COR-L47 (cell line): ENCODE results near the gene P4HA1.

Source experiments
- DNase-seq: peaks from one replicate; lab custom pipeline; 2025; lab: John Stamatoyannopoulos, UW

The P4HA1 gene

DNA sequence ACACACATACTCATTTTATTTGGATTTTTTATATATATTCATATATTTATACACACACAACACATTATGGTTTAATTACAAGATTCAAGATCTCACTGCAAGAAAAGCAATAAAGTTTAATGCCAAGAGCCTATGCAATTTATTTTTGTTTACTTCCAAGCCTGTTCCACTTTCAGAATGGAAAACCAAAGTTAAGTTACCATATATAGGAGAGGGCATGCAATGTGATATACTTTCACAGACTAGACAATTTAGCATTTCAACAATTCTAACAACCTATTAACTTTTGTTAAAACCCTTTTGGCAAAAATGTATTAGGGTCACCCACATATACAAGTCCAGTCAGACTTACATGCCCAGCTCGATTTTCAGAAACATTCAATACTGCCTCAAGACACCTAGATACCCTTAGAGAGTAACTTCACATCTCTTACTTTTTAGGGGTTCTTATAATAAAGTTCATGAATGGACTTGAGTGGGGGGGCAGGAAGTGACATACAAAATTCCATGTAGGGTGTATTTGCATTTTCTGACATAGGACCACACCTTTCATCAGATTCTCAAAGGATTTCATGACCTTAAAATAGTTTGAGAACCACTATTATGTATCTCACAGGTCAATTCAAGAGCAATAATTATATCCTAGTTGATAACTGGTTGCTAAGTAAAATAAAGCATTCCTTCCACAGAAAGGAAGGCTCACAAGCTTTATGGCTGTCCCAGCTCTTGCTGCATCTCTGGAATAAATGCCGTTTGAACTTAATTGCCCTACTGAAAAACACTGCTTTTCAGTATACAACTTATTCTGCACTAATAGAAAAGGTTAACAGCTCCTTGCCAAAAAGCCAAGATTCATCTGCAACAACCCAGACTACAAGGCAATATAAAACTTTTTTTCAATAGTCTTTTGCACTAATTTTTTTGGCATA, 2.5 kb downstream of the P4HA1 start:
- no peak for DNase-seq

DNA sequence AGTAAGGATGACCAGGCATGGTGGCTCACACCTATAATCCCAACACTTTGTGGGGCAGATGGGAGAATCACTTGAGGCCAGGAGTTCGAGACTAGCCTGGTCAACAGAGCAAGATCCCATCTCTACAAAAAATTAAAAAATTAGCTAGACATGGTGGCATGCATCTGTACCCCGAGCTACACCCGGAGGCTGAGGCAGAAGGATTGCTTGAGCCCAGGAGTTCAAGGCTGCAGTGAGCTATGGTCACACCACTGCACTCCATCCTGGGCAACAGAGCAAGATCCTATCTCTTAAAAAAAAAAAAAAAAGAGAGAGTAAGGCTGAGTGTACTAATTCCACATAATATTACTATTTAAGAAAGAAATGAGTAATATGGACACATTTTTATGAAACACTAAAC, 3.8 kb downstream of the P4HA1 start:
- DNase-seq, result no peak

DNA sequence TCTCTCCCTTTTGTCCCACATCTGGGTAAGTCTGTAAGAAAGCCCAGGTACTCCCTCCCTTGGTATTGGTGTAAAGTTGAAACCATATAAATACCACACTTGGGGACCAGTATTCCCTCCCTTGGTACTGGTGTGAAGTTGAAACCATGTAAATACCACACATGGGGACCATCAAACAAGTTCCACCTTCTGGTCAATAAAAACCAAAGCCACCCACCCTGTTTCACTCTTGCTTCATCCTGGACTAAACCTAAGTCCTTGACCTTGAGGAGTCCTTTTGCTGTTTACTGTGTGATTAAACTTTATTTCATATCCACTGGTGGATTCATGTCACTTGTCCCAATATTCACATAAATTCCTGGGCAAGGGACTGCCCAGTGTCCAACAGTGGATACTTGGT, 8.4 kb downstream of the P4HA1 start:
- no peak for DNase-seq

DNA sequence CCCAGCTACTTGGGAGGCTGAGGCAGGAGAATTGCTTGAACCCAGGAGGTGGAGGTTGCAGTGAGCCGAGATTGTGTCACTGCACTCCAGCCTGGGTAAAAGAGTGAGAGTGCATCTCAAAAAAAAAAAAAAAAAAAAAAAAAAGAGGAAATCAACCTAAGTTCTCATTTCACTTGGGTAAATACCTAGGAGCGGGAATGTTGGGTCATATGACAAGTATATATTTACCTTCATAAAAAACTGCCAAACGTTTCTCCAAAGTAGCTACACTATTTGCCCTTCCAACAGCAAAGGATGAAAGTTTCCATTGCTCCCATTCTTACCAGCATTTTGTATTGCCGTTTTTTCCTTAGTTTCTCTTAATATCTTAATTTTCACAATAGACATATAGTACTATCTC, 9.8 kb downstream of the P4HA1 start:
- no peak for DNase-seq

DNA sequence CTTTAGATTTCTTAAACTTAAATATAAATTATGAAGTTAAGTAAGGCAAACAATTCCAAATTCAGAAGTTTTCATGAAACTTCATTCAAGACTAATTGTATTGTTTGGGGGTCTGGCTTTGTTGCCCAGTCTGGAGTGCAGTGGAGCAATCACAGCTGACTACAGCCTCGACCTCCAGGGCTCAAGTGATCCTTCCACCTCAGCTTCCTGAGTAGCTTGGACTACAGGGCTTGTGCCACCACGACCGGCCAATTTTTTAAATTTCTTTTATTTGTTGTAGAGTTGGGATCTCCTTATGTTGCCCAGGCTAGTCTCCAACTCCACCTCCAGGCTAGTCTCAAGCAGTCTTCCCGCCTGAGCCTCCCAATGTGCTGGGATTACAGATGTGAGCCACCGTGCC, 12.5 kb downstream of the P4HA1 start:
- no peak for DNase-seq

DNA sequence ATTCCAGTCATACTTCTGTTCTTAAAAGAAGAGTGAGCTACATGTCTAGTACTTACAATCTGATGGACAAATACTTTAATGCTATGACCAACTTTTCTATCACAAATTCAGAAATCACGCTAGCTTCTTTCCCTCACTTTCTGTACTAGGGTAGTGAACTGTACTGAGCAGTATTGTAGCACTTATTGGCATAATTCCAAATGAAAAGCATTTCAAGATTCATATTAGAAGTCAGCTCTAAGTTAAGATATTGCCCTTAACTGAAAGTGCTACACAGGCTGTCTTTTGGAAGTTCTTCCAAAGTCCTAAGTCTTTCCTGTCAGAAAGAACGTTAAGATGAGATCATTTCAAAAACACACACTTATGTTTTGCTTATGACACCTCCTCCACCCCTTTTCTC, 13.4 kb downstream of the P4HA1 start:
- no peak for DNase-seq

DNA sequence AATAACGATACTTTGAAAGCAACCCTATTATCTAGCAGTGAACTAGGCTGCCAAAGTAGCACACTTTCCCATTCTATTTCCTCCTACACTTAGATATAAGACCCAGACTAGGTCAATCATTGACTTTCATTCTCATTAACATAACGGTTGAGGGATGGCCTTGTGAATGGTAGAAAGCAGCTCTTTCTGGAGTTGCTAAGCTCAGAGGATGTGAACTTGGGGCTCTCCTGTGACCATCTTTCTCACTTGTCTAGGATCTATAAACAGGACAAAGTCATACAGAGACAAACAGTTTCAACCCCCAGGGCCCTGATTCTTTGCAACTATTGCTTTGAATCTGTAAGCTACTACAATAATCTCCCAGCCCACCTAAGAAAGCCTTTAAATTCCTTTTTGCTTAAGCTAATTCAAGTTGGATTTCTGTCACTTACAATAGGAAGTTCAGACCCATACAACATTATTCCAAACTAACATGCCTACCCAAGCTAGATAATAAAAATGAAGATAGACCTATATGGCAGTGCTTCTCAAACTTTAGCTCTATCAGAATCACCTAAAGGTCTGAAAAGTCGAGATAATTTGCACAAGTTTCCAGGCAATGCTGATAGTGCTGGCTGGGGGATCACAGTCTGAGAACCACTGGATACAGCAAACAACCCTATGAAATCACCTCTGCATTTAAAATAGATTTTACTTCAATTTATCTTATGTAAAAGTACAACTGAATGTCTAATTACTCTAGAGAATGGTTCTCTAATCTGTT, 16.7 kb downstream of the P4HA1 start:
- DNase-seq, result no peak

DNA sequence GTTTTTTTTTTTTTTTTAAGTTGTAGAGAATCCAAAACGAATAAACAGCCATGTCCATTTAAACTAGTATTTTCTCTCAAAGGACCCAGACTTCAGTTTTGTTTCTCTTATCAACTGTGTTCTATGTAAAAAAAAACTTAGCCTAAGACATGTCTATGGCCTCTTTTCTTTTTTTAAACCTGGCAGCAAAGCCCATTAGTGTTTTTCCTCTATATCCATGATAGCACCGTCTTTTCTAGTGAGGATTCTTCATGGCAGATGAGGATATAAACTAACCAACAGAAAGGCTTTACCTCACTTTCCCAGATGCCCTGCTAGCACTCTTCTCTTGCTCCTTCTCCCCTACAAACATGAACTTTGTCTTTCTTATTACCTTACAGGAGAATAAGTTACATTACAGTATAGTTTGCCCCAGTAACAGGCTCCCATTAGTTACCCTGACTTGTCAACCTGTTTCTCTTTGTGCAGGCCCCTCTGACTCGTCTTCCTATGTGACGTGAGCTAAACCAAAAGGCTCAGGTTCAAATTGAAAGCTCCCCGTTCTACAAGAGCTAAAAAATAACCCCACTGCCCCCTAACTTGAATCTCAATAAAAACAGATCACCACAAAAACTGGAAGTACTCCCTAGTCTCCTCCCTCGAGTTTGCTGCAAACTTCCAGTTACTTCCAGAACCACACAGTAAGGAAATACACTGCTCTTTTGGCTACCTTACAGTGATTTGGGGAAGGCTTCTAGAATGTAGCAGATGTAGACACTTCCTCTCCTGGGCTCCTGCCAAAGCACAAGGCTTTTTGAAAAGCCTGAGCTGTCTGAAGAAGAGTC, 20.1 kb downstream of the P4HA1 start:
- DNase-seq, result no peak

DNA sequence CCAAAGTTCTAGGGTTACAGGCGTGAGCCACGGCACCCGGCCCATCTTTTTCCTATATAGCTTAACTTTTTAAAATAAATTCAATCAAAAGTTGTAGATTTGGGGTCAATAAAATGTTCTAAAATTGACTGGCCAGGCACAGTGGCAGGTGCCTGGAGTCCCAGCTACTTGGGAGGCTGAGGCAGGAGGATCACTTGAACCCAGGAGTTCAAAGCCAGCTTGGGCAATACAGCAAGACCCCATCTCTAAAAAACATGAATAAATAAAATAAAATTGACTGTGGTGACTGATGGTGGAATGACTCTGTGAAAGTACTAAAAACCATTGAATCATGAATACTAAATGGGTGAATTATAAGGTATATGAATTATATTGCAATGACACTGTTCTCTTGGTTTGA, 20.8 kb downstream of the P4HA1 start:
- DNase-seq, result no peak

DNA sequence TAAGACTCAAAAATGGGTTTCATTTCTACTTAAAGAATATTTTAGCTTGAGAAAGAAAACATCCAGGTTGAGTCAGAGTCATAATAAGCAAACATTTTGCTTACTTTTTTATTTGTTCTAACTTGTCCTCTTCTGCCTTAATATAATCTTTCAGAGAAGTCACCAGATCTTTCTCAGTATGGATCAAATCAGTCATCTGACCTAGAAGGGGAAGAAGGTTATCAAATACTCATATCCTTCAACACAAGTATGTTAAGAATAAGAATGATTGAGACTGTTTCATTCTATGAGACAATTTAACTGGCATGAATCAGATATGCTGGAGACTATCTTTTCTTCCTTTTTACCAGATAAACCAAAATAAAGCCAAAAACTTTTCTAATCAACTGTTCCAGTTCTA, 23.0 kb downstream of the P4HA1 start:
- DNase-seq, result no peak

DNA sequence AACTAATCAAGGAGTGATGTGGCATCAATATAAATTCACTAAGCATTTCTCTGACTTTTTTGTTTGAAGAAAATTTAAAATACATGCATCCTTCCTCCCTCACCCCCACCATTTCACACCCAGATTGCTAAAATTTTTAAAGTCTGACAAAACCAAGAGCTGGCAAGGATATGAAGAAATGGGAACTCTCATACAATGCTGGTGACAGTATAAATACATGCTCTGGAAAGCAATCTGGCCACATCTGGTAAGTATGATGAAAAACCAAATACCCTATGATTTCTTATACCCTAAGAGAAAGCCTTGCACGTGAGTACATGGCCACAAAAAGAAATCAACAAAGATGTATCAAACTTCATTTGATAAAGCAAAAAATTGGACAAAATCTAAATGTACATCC, 31.2 kb downstream of the P4HA1 start:
- DNase-seq, result no peak

DNA sequence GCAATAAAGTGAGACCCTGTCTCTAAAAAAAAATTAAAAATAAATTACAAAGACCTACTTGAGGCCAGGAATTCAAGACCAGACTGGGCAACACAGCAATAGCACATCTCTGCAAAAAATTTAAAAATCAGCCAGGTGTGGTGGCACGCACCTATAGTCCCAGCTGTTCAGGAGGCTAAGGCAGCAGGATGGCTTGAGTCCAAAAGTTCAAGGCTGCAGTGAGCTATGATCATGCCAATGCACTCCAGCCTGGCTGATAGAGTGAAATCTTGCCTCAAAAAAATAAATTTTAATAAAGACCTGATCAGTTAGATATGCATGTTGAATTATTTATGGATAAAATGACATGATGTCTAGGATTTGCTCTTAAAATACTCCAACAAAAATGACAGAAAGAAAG, 34.9 kb downstream of the P4HA1 start:
- DNase-seq, result no peak

DNA sequence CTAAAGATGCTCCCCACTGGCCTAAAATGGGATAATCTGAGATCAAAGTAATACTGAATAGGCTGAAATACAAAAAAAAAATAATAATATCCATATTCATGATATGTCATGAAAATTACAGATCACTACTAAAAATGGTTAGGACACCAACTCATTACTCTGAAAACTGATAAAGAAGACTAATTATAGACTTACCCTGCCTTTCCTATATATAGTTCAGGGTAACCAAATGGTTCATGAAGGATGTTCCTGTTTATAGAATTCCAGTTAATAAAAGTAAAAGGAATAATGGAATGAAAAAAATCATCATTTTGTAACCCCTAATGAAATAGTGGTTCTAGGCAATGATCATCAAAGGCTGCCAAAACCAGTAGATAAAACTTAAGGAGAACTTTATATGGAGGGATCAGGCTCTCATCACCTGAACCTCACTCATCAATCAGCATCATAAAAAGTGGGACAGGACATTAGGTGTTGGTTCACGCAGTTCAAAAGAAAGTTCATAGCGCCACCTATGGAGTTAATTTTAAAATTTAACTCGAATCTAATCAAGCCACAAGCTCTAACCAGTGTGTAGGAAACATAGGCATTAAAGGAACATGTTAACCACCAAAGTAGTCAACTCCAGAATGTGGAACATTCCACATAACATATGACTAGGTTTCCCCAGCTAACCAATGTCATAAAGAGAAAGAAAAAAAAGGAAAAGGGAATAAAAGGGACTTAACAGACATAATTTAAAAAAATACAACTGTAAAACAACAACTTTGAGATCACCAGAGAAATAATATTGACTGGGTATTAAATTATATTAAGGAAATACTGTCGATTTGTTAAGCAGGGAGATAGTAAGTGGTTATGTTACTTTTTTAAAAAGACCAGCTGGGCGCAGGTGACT, 35.7 kb downstream of the P4HA1 start:
- peak; percentile 7 for DNase-seq

DNA sequence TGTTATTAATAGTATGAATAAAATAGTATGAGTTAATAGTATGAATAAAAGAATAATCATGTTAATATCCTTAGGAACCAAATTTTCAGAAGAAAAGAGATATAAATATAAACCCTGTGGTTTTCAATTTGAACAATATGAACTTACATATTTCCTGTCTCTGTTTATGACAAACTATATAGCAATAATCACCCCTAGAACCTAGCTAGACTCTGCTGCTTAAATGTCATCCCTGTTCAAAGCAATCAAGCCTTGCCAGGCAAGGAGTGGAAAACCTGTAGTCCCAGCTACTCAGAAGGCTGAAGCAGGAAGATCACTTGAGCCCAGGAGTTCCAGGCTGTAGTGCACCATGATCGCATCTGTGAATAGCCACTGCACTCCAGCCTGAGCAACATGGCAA, 36.5 kb downstream of the P4HA1 start:
- no peak for DNase-seq

DNA sequence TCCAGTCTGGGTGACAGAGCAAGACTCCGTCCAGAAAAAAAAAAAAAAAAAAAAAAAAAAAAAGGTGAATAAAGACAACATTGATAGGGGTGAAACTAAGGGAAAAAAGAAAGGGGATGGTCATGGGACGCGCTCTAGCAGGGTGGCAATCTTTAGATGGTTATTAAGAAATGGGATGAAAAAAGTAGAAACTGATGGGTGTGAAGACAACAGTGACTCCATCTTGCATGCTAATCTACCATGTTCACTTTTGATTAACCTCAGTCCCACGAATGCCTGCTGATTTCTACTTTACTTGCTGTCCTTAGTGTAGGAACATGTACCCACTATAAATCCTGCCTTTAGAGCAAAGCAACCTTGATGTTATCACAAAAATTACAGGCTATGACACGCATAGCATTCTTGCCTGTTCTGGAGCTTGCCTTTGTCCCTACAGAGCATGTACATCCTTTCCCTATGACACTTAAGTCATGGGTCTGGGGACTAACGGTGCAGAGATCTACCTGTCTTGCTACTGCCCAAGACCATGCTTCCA, 38.5 kb downstream of the P4HA1 start:
- DNase-seq, result no peak

DNA sequence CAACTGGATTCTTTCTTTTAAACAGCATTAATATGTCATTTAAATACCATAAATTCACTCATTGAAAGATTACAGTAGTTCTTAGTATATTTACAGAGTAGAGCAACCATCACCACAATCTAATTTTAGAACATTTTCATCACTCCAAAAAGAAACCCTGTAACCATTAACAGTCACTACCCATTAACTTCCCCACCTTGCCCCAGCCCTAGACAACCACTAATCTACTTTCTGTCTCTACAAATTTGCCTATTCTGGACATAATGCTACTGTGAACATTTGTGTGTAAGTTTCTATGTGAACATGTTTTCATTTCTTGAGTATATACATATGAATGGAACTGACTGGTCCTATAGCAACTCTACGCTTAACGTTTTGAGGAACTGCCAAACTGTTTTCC, 42.4 kb downstream of the P4HA1 start:
- DNase-seq, result no peak

DNA sequence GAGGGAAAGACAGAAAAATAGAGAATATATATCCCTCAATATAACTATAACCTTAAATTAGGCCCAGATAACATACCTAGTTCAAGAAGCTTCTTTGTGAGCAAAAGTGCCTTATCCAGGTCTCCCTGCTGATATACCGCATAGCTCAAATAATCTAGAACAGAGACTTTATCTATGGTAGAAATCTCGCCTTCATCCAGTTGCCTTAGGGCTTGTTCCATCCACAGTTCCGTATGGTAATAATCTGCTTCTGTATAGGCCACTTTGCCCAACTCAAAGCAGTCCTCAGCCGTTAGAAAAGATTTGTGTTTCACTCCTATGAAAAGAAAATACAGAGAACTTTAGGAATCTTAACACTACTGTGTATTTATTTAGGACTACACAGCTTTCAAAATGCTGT, 43.4 kb downstream of the P4HA1 start:
- no peak for DNase-seq

DNA sequence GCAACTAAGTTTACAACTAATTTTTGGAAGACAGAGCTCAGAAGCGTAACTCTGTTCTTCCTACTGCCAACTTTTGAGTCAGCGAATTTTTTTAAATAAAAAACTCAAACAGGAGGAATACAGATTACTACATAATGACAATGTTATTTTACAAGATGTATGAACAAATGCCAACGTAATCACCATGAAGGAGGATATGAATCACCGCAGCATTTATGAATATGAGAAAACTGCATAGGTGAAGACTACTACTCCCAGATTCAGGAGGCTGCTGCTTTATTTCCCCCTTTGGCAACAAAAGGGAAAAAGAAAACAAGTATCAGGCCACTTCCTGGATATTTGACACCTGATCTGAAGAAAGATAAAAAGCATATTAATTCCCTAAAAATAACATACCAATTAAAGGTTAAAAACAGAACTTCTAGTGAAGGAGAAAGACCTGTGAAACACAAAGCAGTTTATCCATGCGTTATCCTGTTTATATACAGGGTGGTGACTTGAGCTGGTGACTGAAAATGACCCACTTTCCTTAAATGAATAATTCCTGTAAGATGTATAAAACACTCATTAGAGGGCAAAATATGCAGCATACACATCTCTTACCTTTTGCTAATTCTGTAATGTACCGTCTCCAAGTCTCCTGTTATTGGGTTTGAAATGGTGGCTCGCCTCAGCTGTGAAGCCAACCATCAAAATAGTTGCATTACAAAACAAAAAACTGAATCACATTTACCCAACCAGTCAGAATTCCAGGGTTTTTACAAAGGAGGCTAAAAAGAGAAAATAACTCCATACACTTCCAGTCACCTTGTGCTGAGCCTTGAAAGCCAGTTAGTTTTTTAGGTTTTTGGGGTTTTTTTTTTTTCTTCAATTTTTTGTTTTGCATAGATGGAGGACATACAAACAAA, 52.0 kb downstream of the P4HA1 start:
- no peak for DNase-seq

DNA sequence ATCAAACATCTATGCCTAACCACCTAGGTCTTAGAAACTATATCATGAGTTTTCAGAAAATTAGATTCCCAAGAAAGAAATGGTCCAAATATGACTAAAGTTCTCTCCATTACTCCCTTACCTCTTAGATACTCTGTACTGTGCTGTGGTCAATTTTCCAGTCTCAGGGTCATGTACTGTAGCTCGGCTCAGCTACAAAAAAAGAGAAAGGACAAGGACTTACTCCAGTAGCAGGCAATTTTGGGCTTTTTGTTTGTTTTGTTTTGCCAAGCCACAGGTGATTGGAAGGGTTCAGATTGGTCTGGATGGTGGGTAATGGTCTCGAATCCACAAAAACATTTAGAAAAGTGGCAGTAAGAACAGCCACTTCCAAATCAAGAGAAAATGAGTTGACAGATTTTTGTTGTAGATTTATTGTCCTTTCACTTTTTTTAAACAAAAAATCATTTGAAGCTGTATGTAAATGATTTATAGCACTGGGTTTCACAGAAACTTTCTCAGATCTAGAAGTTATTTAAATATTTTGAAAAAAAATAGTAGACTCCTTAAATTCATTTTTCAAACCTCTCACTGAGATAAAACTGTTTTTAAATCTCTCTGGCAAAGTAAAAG, 52.8 kb downstream of the P4HA1 start:
- no peak for DNase-seq

DNA sequence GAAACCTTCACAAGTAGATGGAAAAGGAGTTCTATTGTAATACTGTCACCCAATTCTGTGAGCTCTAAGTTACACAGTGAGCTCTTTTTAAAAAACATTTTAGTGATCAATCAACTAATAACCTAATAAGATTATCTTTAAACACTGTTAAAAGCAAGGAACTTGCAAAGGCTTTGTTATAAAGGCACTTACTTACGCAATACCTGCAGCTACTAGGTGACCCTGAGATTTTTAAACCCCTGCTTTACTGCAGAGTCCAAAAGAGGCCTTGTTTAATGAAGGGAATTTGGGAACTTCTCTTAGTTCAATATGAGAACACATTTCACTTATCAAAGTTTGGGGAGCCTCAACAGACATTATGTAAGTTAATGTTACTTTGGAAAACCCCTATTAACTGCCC, 53.3 kb downstream of the P4HA1 start:
- no peak for DNase-seq
